CD14-positive monocyte (primary cell): ENCODE data around the gene LRRC8E. TPM values are rescaled to one million over a fixed set of nuclear protein-coding genes. Genes with fewer than 3 reads are reported as not detected.

ENCODE experiments used
- DNase-seq, 3 donors: peaks; one replicate each; pipeline ENCODE4 v3.0.0-alpha.2; 2011 to 2022
- H2AFZ ChIP-seq: 2 replicates; pipeline ENCODE4 v1.6.0; 2012; ENCODE audit warnings: mild to moderate bottlenecking, low read depth, low read length, inconsistent platforms; ENCODE audit not compliant: insufficient read depth, poor library complexity, severe bottlenecking
- H3K27ac ChIP-seq, 2 donors: 1 replicate in 1 of 2; 2 replicates in 1 of 2; pipeline ENCODE4 v1.5.1; 2012 to 2013; ENCODE audit warnings: low read length in 2 of 2, control low read depth in 1 of 2, inconsistent platforms in 1 of 2, low read depth in 1 of 2, mild to moderate bottlenecking in 1 of 2
- H3K27me3 ChIP-seq, 2 donors: one replicate each; pipeline versions ENCODE4 v1.6.0 to v1.6.1; 2011 to 2013; ENCODE audit warnings: low read length in 2 of 2; ENCODE audit not compliant: control insufficient read depth in 2 of 2, insufficient read depth in 2 of 2
- H3K36me3 ChIP-seq, 2 donors: replicated peaks in 1 of 2; 1 replicate in 1 of 2; 2 replicates in 1 of 2; pipeline versions ENCODE4 v1.5.1 to v1.6.1; 2012 to 2013; ENCODE audit warnings: low read length in 2 of 2, control low read depth in 1 of 2, inconsistent platforms in 1 of 2, mild to moderate bottlenecking in 1 of 2; ENCODE audit not compliant: insufficient read depth in 2 of 2, control insufficient read depth in 1 of 2
- H3K4me1 ChIP-seq, 2 donors: 1 replicate in 1 of 2; 2 replicates in 1 of 2; pipeline versions ENCODE4 v1.5.1 to v1.6.1; 2012 to 2013; ENCODE audit warnings: low read length in 2 of 2, control low read depth in 1 of 2, inconsistent platforms in 1 of 2, mild to moderate bottlenecking in 1 of 2, moderate library complexity in 1 of 2; ENCODE audit not compliant: insufficient read depth in 2 of 2, control insufficient read depth in 1 of 2
- H3K4me2 ChIP-seq: replicated peaks from 2 replicates; pipeline ENCODE3; 2012; ENCODE audit warnings: low read length, moderate library complexity, mild to moderate bottlenecking; ENCODE audit not compliant: poor library complexity, severe bottlenecking; ENCODE audit errors: extremely low read depth
- H3K4me3 ChIP-seq, 3 experiments: fragments of 200-600 bp in 1 of 3; sonication (generic) in 1 of 3; replicated peaks in 1 of 3; 1 replicate in 2 of 3; 2 replicates in 1 of 3; pipeline ENCODE4 v1.5.1; 2011 to 2013; ENCODE audit warnings: low read length in 3 of 3, mild to moderate bottlenecking in 3 of 3, control low read depth in 2 of 3, low read depth in 2 of 3, inconsistent platforms in 1 of 3, moderate library complexity in 1 of 3
- H3K79me2 ChIP-seq: 2 replicates; pipeline ENCODE4 v1.6.0; 2012; ENCODE audit warnings: mild to moderate bottlenecking, control low read depth, inconsistent platforms, low read length, moderate library complexity; ENCODE audit not compliant: insufficient read depth
- H3K9ac ChIP-seq: 2 replicates; pipeline ENCODE4 v1.6.0; 2017; ENCODE audit warnings: low read length, mild to moderate bottlenecking; ENCODE audit not compliant: insufficient read depth, poor library complexity, severe bottlenecking
- H3K9me3 ChIP-seq, 2 donors: replicated peaks in 1 of 2; 1 replicate in 1 of 2; 2 replicates in 1 of 2; pipeline versions ENCODE4 v1.5.1 to v1.6.1; 2012 to 2013; ENCODE audit warnings: low read length in 2 of 2, control low read depth in 1 of 2; ENCODE audit not compliant: control insufficient read depth in 1 of 2, insufficient read depth in 1 of 2
- H4K20me1 ChIP-seq: 2 replicates; pipeline ENCODE4 v1.6.0; 2012; ENCODE audit warnings: mild to moderate bottlenecking, low read length, control low read depth, moderate library complexity; ENCODE audit not compliant: insufficient read depth
- H3K27ac Mint-ChIP-seq, 7 donors: one replicate each; pipeline ENCODE4 v1.8.0; 2020; ENCODE audit warnings: mild to moderate bottlenecking in 7 of 7, mixed read lengths in 7 of 7, moderate library complexity in 6 of 7, inconsistent platforms in 2 of 7
- H3K27me3 Mint-ChIP-seq, 3 donors: one replicate each; pipeline ENCODE4 v1.8.0; 2021 to 2022; ENCODE audit warnings: low read depth in 3 of 3, mild to moderate bottlenecking in 3 of 3, mixed read lengths in 3 of 3, moderate library complexity in 3 of 3, inconsistent platforms in 1 of 3
- H3K36me3 Mint-ChIP-seq, 2 donors: one replicate each; pipeline ENCODE4 v1.8.0; 2020; ENCODE audit warnings: mixed read lengths in 2 of 2, inconsistent platforms in 1 of 2, mild to moderate bottlenecking in 1 of 2
- H3K4me1 Mint-ChIP-seq: one replicate; pipeline ENCODE4 v1.8.0; 2020; ENCODE audit warnings: mild to moderate bottlenecking, mixed read lengths
- H3K4me3 Mint-ChIP-seq, 2 donors: one replicate each; pipeline ENCODE4 v1.8.0; 2020; ENCODE audit warnings: mild to moderate bottlenecking in 2 of 2, mixed read lengths in 2 of 2, moderate library complexity in 1 of 2
- H3K9me3 Mint-ChIP-seq, 7 donors: one replicate each; pipeline ENCODE4 v1.8.0; 2020 to 2022; ENCODE audit warnings: mixed read lengths in 7 of 7, mild to moderate bottlenecking in 6 of 7, moderate library complexity in 6 of 7, inconsistent platforms in 2 of 7
- WGBS: methylation state at CpG from one replicate; pipeline ENCODE4 v1.1.5; 2013; ENCODE audit warnings: missing lambda C conversion rate; ENCODE audit not compliant: insufficient coverage; 5-methylcytosine and 5-hydroxymethylcytosine counted together
- intact Hi-C, 2 donors: fragments of 100-400 bp; cut with micrococcal nuclease; formaldehyde crosslinking; loops; one replicate each; pipeline versions ENCODE4 v1.15.0 to v1.15.1; 2023
- polyA plus RNA-seq, 3 donors: library from polyadenylated mRNA; depleted of rRNA in 1 of 3; unstranded in 2 of 3; stranded (reverse) in 1 of 3; fragments of 300-500 nt in 2 of 3; fragments of >200 nt in 1 of 3; fragmentation: Illumina TruSeq in 2 of 3; gene quantifications; 1 replicate in 2 of 3; 2 replicates in 1 of 3; pipeline ENCODE4 v1.2.3, GENCODE V29; 2012 to 2021
- TF ChIP-seq, protein P1 (sequence below): fragments of 200-600 bp; IDR thresholded peaks from one replicate; pipeline ENCODE4 v1.8.0; 2022; ENCODE audit warnings: antibody characterized with exemption, mild to moderate bottlenecking

Gene LRRC8E
- polyA plus RNA-seq, 3 donors, result not detected

DNA sequence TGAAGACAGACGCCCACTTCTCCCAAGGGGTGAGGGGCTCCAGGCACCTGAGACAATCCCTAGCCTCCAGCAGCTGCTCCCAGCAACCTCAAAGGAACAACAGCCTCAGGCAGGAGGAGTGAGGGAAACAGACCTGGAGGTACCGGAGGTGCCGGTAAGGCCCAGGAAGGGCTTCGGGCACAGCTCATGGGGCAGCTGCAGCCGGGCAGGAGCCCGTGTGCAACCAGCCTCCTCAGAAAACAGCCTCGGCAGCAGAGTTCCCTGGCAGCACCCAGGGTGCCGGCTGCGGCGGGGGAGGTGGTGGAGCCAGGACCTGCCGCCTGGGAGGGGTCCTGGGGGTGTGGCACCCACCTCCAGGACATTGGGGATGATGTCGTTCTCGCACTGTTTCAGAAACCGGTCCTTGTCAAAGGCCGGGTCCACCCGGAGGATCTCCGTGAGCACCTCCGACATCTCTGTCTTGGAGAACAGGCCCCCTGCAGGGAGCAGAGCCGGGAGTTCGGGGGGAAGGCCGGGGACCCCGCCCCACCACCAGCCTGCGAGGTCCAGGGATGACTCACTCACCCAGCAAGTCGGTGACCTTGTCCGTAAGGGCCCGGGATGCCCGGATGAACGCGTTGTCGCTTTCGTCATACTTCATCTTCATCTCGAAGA, 44.1 kb downstream of the LRRC8E start:
- H3K4me3 Mint-ChIP-seq, result no peak overlapping the region

GRCh38 chr19:7932930-7933300, 44.6 kb downstream of the LRRC8E start:
- peaks cover 58 to 78% of the 10 kb centered on the region in 2 donors for H3K36me3 Mint-ChIP-seq
- H3K4me1 Mint-ChIP-seq, result no peaks in the 10 kb centered on the region
- Histone ChIP-seq H3K36me3 (peaks cover 70 to 76% of the 10 kb centered on the region in 2 donors), H3K27me3 (no peaks in the 10 kb centered on the region), H3K27ac (no peak overlapping the region), H3K4me2 (no peak overlapping the region), H4K20me1 (no peaks in the 10 kb centered on the region), H3K9me3 (no peaks in the 10 kb centered on the region), H3K4me1 (no peaks in the 10 kb centered on the region), H3K9ac (no peak overlapping the region), H3K79me2 (no peaks in the 10 kb centered on the region), H2AFZ (no peak overlapping the region), H3K4me3 (no peak overlapping the region)
- WGBS, result 97% methylated on average over 10 of the region's 10 CpGs
- DNase-seq, result no peak
- H3K9me3 Mint-ChIP-seq, result peaks cover 0 to 5% (median 0%) of the 10 kb centered on the region in 7 donors
- H3K27ac Mint-ChIP-seq, result no peak overlapping the region
- no peak overlapping the region for H3K4me3 Mint-ChIP-seq
- H3K27me3 Mint-ChIP-seq, result no peaks in the 10 kb centered on the region
- TF ChIP-seq, protein P1, sequence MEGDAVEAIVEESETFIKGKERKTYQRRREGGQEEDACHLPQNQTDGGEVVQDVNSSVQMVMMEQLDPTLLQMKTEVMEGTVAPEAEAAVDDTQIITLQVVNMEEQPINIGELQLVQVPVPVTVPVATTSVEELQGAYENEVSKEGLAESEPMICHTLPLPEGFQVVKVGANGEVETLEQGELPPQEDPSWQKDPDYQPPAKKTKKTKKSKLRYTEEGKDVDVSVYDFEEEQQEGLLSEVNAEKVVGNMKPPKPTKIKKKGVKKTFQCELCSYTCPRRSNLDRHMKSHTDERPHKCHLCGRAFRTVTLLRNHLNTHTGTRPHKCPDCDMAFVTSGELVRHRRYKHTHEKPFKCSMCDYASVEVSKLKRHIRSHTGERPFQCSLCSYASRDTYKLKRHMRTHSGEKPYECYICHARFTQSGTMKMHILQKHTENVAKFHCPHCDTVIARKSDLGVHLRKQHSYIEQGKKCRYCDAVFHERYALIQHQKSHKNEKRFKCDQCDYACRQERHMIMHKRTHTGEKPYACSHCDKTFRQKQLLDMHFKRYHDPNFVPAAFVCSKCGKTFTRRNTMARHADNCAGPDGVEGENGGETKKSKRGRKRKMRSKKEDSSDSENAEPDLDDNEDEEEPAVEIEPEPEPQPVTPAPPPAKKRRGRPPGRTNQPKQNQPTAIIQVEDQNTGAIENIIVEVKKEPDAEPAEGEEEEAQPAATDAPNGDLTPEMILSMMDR, result no peak
- intact Hi-C loops, result no loop called here

More for the DNA sequence above, 44.1 kb downstream of the LRRC8E start:
- Histone ChIP-seq H3K4me1 (no peaks in the 10 kb centered on the region), H3K9me3 (no peaks in the 10 kb centered on the region), H3K27me3 (no peaks in the 10 kb centered on the region), H4K20me1 (no peaks in the 10 kb centered on the region), H3K79me2 (no peaks in the 10 kb centered on the region), H3K9ac (no peak overlapping the region), H2AFZ (no peak overlapping the region), H3K27ac (no peak overlapping the region), H3K4me3 (no peak overlapping the region), H3K36me3 (peaks cover 65 to 71% of the 10 kb centered on the region in 2 donors), H3K4me2 (no peak overlapping the region)
- no peak for DNase-seq
- intact Hi-C loops, result no loop called here
- Mint-ChIP-seq H3K27me3 (peaks cover 0 to under 1% (median 0%) of the 10 kb centered on the region in 3 donors), H3K36me3 (peaks cover 53 to 73% of the 10 kb centered on the region in 2 donors), H3K9me3 (peaks cover 0 to 5% (median 0%) of the 10 kb centered on the region in 7 donors), H3K27ac (no peak overlapping the region), H3K4me1 (no peaks in the 10 kb centered on the region)
- 97% methylated on average over 22 of the region's 32 CpGs for WGBS
- TF ChIP-seq, protein P1, result no peak
